Stimulated activated CD8-positive, alpha-beta memory T cell treated with anti-CD3 and anti-CD28 coated beads, Interleukin-4, amount 100 ng/mL, for 1 hour (primary cell): Measurements from ENCODE around the gene TMEM273.

ENCODE experiments used
- DNase-seq, 2 donors: peaks; one replicate each; pipeline ENCODE4 v3.0.0-alpha.2; 2020; ENCODE audit warnings: low read depth in 2 of 2, low spot score in 1 of 2

TMEM273 gene

GRCh38 chr10:49140304-49141177, 47.6 kb downstream of the TMEM273 start:
- no peak for DNase-seq

- no peak for DNase-seq
Observed at GRCh38 chr10:49139846-49140195, 48.4 kb downstream of the TMEM273 start.

GRCh38 chr10:49139028-49139845, 49.0 kb downstream of the TMEM273 start:
- no peak for DNase-seq

GRCh38 chr10:49138361-49138891, 49.8 kb downstream of the TMEM273 start:
- no peak for DNase-seq

GRCh38 chr10:49136525-49136924, 51.7 kb downstream of the TMEM273 start:
- DNase-seq: no peak

GRCh38 chr10:49135575-49136313, 52.4 kb downstream of the TMEM273 start:
- DNase-seq: no peak

GRCh38 chr10:49134327-49134726, 53.9 kb downstream of the TMEM273 start:
- DNase-seq: no peak

- no peak for DNase-seq
Observed at GRCh38 chr10:49133706-49134248, 54.4 kb downstream of the TMEM273 start, which contains the start of gene FAM170B. TSS of gene FAM170B (minus strand) at chr10:49134021. CDS start at chr10:49133918, 103 bp downstream.

GRCh38 chr10:49132362-49132737, 55.8 kb downstream of the TMEM273 start:
- DNase-seq: no peak

- DNase-seq: no peak
Observed at GRCh38 chr10:49131507-49132361, 56.5 kb downstream of the TMEM273 start.

- DNase-seq: no peak
Observed at GRCh38 chr10:49129376-49129775, 58.8 kb downstream of the TMEM273 start.

- DNase-seq: no peak
Observed at GRCh38 chr10:49128854-49129253, 59.3 kb downstream of the TMEM273 start.

GRCh38 chr10:49123981-49124950, 63.9 kb downstream of the TMEM273 start:
- no peak for DNase-seq

GRCh38 chr10:49120911-49121310, 67.3 kb downstream of the TMEM273 start:
- DNase-seq: no peak

- DNase-seq: no peak
Observed at GRCh38 chr10:49119746-49120145, 68.4 kb downstream of the TMEM273 start.

GRCh38 chr10:49118430-49119074, 69.6 kb downstream of the TMEM273 start:
- DNase-seq: no peak

- no peak for DNase-seq
Observed at GRCh38 chr10:49117376-49118070, 70.7 kb downstream of the TMEM273 start.
